H1 (cell line): ENCODE results near the gene THADA. TPM values are rescaled to one million over a fixed set of nuclear protein-coding genes. Genes with fewer than 3 reads are reported as not detected.

Experiments used
- CTCF ChIA-PET: fragments of 300-600 bp; sonication (Branson Sonifier 250); formaldehyde crosslinking; loops from one replicate; lab custom pipeline; 2021; ENCODE audit not compliant: partially characterized antibody; lab: Charles Lee
- POLR2A ChIA-PET: fragments of 300-600 bp; sonication (Branson Sonifier 250); formaldehyde crosslinking; loops from one replicate; lab custom pipeline; 2021; ENCODE audit warnings: inconsistent platforms; ENCODE audit not compliant: partially characterized antibody; lab: Charles Lee
- DNase-seq, 2 experiments: peaks; one replicate each; pipeline versions ENCODE4 v3.0.0 to v3.0.0-alpha.2; 2010 to 2022; ENCODE audit warnings: low spot score in 2 of 2, low read depth in 1 of 2, mixed read lengths in 1 of 2
- FAIRE-seq: peaks from 2 replicates; lab custom pipeline; 2011; peaks lifted over from hg19 to GRCh38; lab: Jason Lieb, UNC
- H2AFZ ChIP-seq: 2 replicates; pipeline ENCODE4 v1.8.1; 2012; ENCODE audit warnings: low read length, inconsistent platforms
- H2AK5ac ChIP-seq: 2 replicates; pipeline ENCODE4 v1.6.1; 2013; ENCODE audit warnings: low read depth, low read length
- H2BK120ac ChIP-seq: replicated peaks from 2 replicates; pipeline ENCODE3; 2013; ENCODE audit warnings: low read depth, low read length, inconsistent platforms
- H2BK12ac ChIP-seq: 2 replicates; pipeline ENCODE4 v1.6.1; 2013; ENCODE audit warnings: low read depth, low read length
- H2BK15ac ChIP-seq: 2 replicates; pipeline ENCODE4 v1.6.1; 2013; ENCODE audit warnings: low read length
- H2BK20ac ChIP-seq: 2 replicates; pipeline ENCODE4 v1.6.1; 2013; ENCODE audit warnings: low read length
- H2BK5ac ChIP-seq: 2 replicates; pipeline ENCODE4 v1.6.1; 2013; ENCODE audit warnings: low read depth, low read length
- H3K14ac ChIP-seq: 2 replicates; pipeline ENCODE4 v1.6.1; 2013; ENCODE audit warnings: inconsistent platforms; ENCODE audit not compliant: insufficient read length
- H3K18ac ChIP-seq: 2 replicates; pipeline ENCODE4 v1.6.1; 2013; ENCODE audit warnings: low read length; ENCODE audit errors: extremely low read depth
- H3K23ac ChIP-seq: 2 replicates; pipeline ENCODE4 v1.6.1; 2013; ENCODE audit warnings: inconsistent platforms; ENCODE audit not compliant: insufficient read length
- H3K23me2 ChIP-seq: 2 replicates; pipeline ENCODE4 v1.6.1; 2013; ENCODE audit warnings: low read depth, low read length
- H3K27ac ChIP-seq: 2 replicates; pipeline ENCODE4 v1.6.1; 2011; ENCODE audit warnings: low read depth, low read length, inconsistent platforms
- H3K27me3 ChIP-seq, 4 experiments: replicated peaks in 1 of 4; 1 replicate in 1 of 4; 2 replicates in 3 of 4; pipeline versions ENCODE4 v1.6.1 to v1.8.1; 2011 to 2013; ENCODE audit warnings: low read length in 3 of 4, mild to moderate bottlenecking in 3 of 4, inconsistent platforms in 2 of 4, mixed read lengths in 2 of 4, moderate library complexity in 1 of 4; ENCODE audit not compliant: control insufficient read depth in 3 of 4, insufficient read depth in 3 of 4; ENCODE audit errors: extremely low read depth in 1 of 4
- H3K36me3 ChIP-seq, 4 experiments: 2 replicates each; pipeline versions ENCODE4 v1.6.1 to v1.8.1; 2011 to 2013; ENCODE audit warnings: mild to moderate bottlenecking in 4 of 4, low read length in 3 of 4, moderate library complexity in 2 of 4, control low read depth in 1 of 4, inconsistent platforms in 1 of 4; ENCODE audit not compliant: insufficient read depth in 4 of 4, control insufficient read depth in 2 of 4
- H3K4ac ChIP-seq: replicated peaks from 2 replicates; pipeline ENCODE3; 2013; ENCODE audit warnings: low read length, low read depth, mixed read lengths, inconsistent platforms; ENCODE audit not compliant: insufficient read length
- H3K4me1 ChIP-seq, 4 experiments: replicated peaks in 1 of 4; 1 replicate in 1 of 4; 2 replicates in 3 of 4; pipeline versions ENCODE4 v1.6.1 to v1.8.1; 2011 to 2013; ENCODE audit warnings: low read length in 3 of 4, inconsistent platforms in 2 of 4, mixed read lengths in 1 of 4; ENCODE audit not compliant: insufficient read depth in 4 of 4, control insufficient read depth in 3 of 4
- H3K4me2 ChIP-seq, 2 experiments: 2 replicates each; pipeline versions ENCODE4 v1.6.1 to v1.8.1; 2011 to 2013; ENCODE audit warnings: low read depth in 2 of 2, low read length in 2 of 2, control low read depth in 1 of 2, inconsistent platforms in 1 of 2, mild to moderate bottlenecking in 1 of 2; ENCODE audit not compliant: insufficient read depth in 1 of 2
- H3K4me3 ChIP-seq, 4 experiments: fragments of 200-600, 300-600 bp in 1 of 4; sonication (generic), shearing (Covaris generic), sonication (Bioruptor Twin) in 1 of 4; 2 replicates each; pipeline versions ENCODE4 v1.5.1 to v1.8.1; 2011 to 2016; ENCODE audit warnings: low read length in 4 of 4, low read depth in 3 of 4, control low read depth in 2 of 4, inconsistent platforms in 2 of 4, mild to moderate bottlenecking in 2 of 4, mixed read lengths in 1 of 4, moderate library complexity in 1 of 4; ENCODE audit not compliant: insufficient read depth in 2 of 4; ENCODE audit errors: extremely low read depth in 1 of 4
- H3K56ac ChIP-seq: replicated peaks from 2 replicates; pipeline ENCODE3; 2013; ENCODE audit warnings: low read depth, mild to moderate bottlenecking, mixed read lengths, low read length, inconsistent platforms; ENCODE audit not compliant: insufficient read length
- H3K79me1 ChIP-seq: 2 replicates; pipeline ENCODE4 v1.6.1; 2013; ENCODE audit warnings: low read depth, low read length, control low read depth
- H3K79me2 ChIP-seq, 2 experiments: 2 replicates each; pipeline versions ENCODE4 v1.6.1 to v1.8.1; 2012 to 2013; ENCODE audit warnings: low read length in 2 of 2, mild to moderate bottlenecking in 2 of 2, inconsistent platforms in 1 of 2; ENCODE audit not compliant: insufficient read depth in 2 of 2, control insufficient read depth in 1 of 2
- H3K9ac ChIP-seq, 4 experiments: replicated peaks in 1 of 4; 1 replicate in 1 of 4; 2 replicates in 3 of 4; pipeline versions ENCODE4 v1.6.1 to v1.8.1; 2011 to 2013; ENCODE audit warnings: low read depth in 3 of 4, low read length in 3 of 4, control low read depth in 2 of 4, mild to moderate bottlenecking in 2 of 4, moderate library complexity in 2 of 4, inconsistent platforms in 1 of 4; ENCODE audit errors: extremely low read depth in 1 of 4
- H3K9me3 ChIP-seq, 2 experiments: 2 replicates each; pipeline versions ENCODE4 v1.6.1 to v1.8.1; 2012 to 2013; ENCODE audit warnings: mild to moderate bottlenecking in 2 of 2, moderate library complexity in 2 of 2, control low read depth in 1 of 2, inconsistent platforms in 1 of 2, low read depth in 1 of 2, low read length in 1 of 2, mixed read lengths in 1 of 2; ENCODE audit not compliant: insufficient read depth in 2 of 2
- H4K20me1 ChIP-seq, 2 experiments: replicated peaks in 1 of 2; 2 replicates each; pipeline versions ENCODE3 to v1.8.1; 2011 to 2013; ENCODE audit warnings: inconsistent platforms in 2 of 2, low read length in 2 of 2, mild to moderate bottlenecking in 1 of 2; ENCODE audit not compliant: insufficient read depth in 2 of 2, control insufficient read depth in 1 of 2
- H4K5ac ChIP-seq: 2 replicates; pipeline ENCODE4 v1.6.1; 2013; ENCODE audit warnings: low read length, low read depth, mixed read lengths, inconsistent platforms; ENCODE audit not compliant: insufficient read length
- H4K8ac ChIP-seq: 2 replicates; pipeline ENCODE4 v1.8.0; 2013; ENCODE audit warnings: mild to moderate bottlenecking, moderate library complexity, low read length, inconsistent platforms; ENCODE audit not compliant: insufficient read depth; ENCODE audit errors: extremely low read depth
- H4K91ac ChIP-seq: replicated peaks from 2 replicates; pipeline ENCODE3; 2013; ENCODE audit warnings: low read length, mixed read lengths, inconsistent platforms; ENCODE audit not compliant: insufficient read length
- SIX5 ChIP-seq: IDR thresholded peaks from 2 replicates; pipeline ENCODE4 v1.6.1; 2011; ENCODE audit warnings: mild to moderate bottlenecking, low read depth, low read length
- WGBS, 2 experiments: shearing (Covaris generic) in 1 of 2; methylation state at CpG; one replicate each; pipeline versions ENCODE4 v1.1.6 to v1.1.7; 2013 to 2015; ENCODE audit warnings: low lambda C conversion rate in 2 of 2, mixed read lengths in 2 of 2, inconsistent platforms in 1 of 2, low coverage in 1 of 2, missing lambda C conversion rate in 1 of 2; ENCODE audit not compliant: insufficient replicate concordance in 2 of 2, insufficient coverage in 1 of 2, insufficient read length in 1 of 2; ENCODE audit errors: extremely low coverage in 1 of 2, missing lambda C conversion rate in 1 of 2; 5-methylcytosine and 5-hydroxymethylcytosine counted together
- polyA plus RNA-seq, 7 experiments: library from polyadenylated mRNA; depleted of rRNA in 3 of 7; stranded (reverse) in 5 of 7; unstranded in 2 of 7; fragments of >200 nt in 5 of 7; fragments of 200-250 nt in 2 of 7; gene quantifications; 1 replicate in 5 of 7; 2 replicates in 1 of 7; 4 replicates in 1 of 7; pipeline versions ENCODE4 v1.2.1 to v1.2.3, GENCODE V29; 2011 to 2013; ENCODE audit warnings: missing spikeins in 2 of 7, mixed read lengths in 2 of 7
- total RNA-seq: library from RNA; stranded (reverse); fragmentation: NEBNext Ultra II Directional; extraction: Animal tissue kit (Norgen Biotek cat#: 25700); gene quantifications from 2 replicates; pipeline ENCODE4 v1.2.1, GENCODE V29; 2021

Gene THADA
- total and polyA plus RNA-seq, 2 of the 8 experiments (the other 6 are each of a cell fraction or from before 2014, with no cell fraction given), result 22.4 to 26.8 TPM

DNA sequence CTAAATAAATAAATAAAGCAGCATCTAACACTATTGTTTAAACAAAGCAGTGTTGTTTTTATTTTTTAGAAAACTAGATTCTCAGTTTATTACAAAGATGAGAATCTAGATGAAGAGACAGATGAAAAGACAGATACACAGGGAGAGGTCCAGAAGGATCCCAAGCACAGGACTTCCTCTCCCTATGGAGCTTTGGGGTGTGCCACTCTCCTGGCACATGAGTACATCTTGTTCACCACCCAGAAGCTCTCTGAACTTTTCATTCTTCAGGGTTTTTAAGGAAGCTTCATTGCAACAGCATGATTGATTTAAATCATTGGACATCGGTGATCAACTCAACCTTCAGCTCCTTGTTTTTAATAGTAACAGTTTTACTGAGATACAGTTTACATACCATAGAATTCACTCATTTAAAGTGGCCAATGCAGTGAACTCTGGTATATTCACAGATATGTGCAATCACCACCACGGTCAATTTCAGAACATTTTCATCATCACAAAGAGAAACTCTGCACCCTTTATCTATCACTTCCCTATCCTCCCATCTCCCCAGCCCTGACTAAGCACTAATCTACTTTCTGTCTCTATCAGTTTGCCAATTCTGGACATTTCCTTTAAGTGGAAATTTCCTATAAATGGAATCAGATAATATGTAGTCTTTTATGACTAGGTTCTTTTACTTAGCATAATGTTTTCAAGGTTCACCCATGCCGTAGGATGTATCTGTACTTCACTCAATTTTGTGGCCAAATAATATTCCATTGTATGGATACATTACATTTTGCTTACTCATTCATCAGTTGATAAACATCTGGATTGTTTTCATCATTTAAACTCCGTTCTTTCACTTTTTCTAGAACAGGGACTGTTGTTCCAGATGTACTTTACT lies 307.2 kb downstream of the THADA start:
- ChIA-PET POLR2A (no interaction called here), CTCF (interaction anchor here (0.5 to 3.2 kb wide), 6 partner anchors 11 to 764 kb away, joined by 3 to 8 read pairs (median 3); no protein-coding TSS in a partner anchor)
- no peak for TF ChIP-seq SIX5

More for the DNA sequence above, 307.2 kb downstream of the THADA start:
- Histone ChIP-seq H3K4ac (no peak overlapping the region), H2BK5ac (no peak overlapping the region), H3K36me3 (peaks cover 0 to 31% (median 12%) of the 10 kb centered on the region in 4 experiments; a peak in 6 of 8 replicates), H2AFZ (no peak overlapping the region), H3K27ac (no peak overlapping the region), H3K14ac (no peak overlapping the region), H2BK20ac (no peak overlapping the region), H3K23me2 (no peaks in the 10 kb centered on the region), H4K8ac (no peak overlapping the region), H2BK15ac (no peak overlapping the region), H3K4me3 (no peak overlapping the region), H3K9ac (no peak overlapping the region), H3K4me2 (no peak overlapping the region), H4K5ac (no peak overlapping the region), H3K4me1 (no peaks in the 10 kb centered on the region), H3K18ac (no peak overlapping the region), H3K9me3 (peaks cover 15 to 18% of the 10 kb centered on the region in 2 experiments), H2BK120ac (no peak overlapping the region), H2AK5ac (no peak overlapping the region), H3K56ac (no peak overlapping the region), H4K91ac (no peak overlapping the region), H3K23ac (no peak overlapping the region), H3K79me1 (no peaks in the 10 kb centered on the region), H3K27me3 (no peaks in the 10 kb centered on the region), H2BK12ac (no peak overlapping the region), H3K79me2 (no peaks in the 10 kb centered on the region), H4K20me1 (no peaks in the 10 kb centered on the region)
- DNase-seq, result no peak
- WGBS, 2 experiments, result 85% methylated on average over 4 of the region's 4 CpGs; no CpG with 5 or more reads in 1 of the 2 experiments
- no peak for FAIRE-seq
